Measurements from ENCODE around the gene NOTO. TPM values are rescaled to one million over a fixed set of nuclear protein-coding genes. Genes with fewer than 3 reads are reported as not detected.
A peak's percentile ranks its signal among the peaks of the same experiment; 100 is the strongest.
"Not testable (repeated sequence)": the region's sequence is repeated elsewhere in the genome, so short reads cannot be mapped to it uniquely, and the experiment has no call there.

Gene NOTO
- total and polyA plus RNA-seq, 12 donors = 0.03 to 0.08 (median 0.05) TPM; not detected in 9

GRCh38 chr2:73187549-73187948, 14.8 kb upstream of the NOTO start:
- TF ChIP-seq, protein P1, sequence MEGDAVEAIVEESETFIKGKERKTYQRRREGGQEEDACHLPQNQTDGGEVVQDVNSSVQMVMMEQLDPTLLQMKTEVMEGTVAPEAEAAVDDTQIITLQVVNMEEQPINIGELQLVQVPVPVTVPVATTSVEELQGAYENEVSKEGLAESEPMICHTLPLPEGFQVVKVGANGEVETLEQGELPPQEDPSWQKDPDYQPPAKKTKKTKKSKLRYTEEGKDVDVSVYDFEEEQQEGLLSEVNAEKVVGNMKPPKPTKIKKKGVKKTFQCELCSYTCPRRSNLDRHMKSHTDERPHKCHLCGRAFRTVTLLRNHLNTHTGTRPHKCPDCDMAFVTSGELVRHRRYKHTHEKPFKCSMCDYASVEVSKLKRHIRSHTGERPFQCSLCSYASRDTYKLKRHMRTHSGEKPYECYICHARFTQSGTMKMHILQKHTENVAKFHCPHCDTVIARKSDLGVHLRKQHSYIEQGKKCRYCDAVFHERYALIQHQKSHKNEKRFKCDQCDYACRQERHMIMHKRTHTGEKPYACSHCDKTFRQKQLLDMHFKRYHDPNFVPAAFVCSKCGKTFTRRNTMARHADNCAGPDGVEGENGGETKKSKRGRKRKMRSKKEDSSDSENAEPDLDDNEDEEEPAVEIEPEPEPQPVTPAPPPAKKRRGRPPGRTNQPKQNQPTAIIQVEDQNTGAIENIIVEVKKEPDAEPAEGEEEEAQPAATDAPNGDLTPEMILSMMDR (IDR thresholded peaks at IDR 0.05) = no peak
- TF ChIP-seq POLR2A (IDR thresholded peaks at IDR 0.05) = no peak
- intact Hi-C loops (cut with DNase I) = no loop called here
- H3K4me1 ChIP-seq (replicated peaks in 1 of 2) = no peaks in the 10 kb centered on the region
- WGBS, 4 donors = 42 to 59% (median 53%) methylated on average over 2 of the region's 2 CpGs
- no peaks in the 10 kb centered on the region for H3K36me3 ChIP-seq (replicated peaks in 1 of 2)
- H3K27me3 ChIP-seq = no peaks in the 10 kb centered on the region
- H3K9me3 ChIP-seq (replicated peaks in 1 of 3) = no peaks in the 10 kb centered on the region
- DNase-seq = no peak
- no peak overlapping the region for H3K27ac ChIP-seq
- H3K4me3 ChIP-seq = no peak overlapping the region

GRCh38 chr2:73197579-73197978, 4.8 kb upstream of the NOTO start:
- H3K27me3 ChIP-seq = peaks cover 27% of the 10 kb centered on the region
- H3K9me3 ChIP-seq (replicated peaks in 1 of 3) = no peaks in the 10 kb centered on the region
- DNase-seq = no peak
- intact Hi-C loops (cut with DNase I) = no loop called here
- no peaks in the 10 kb centered on the region for H3K36me3 ChIP-seq (replicated peaks in 1 of 2)
- H3K4me3 ChIP-seq = no peak overlapping the region
- TF ChIP-seq, protein P1 (IDR thresholded peaks at IDR 0.05) = no peak
- TF ChIP-seq POLR2A (IDR thresholded peaks at IDR 0.05) = no peak
- no peak overlapping the region for H3K27ac ChIP-seq
- peaks cover 6 to 8% of the 10 kb centered on the region in 2 donors for H3K4me1 ChIP-seq (replicated peaks in 1 of 2)

GRCh38 chr2:73200281-73200680, 2.1 kb upstream of the NOTO start:
- intact Hi-C loops (cut with DNase I) = not testable (repeated sequence)
- 76 to 83% (median 79%) methylated on average over 10 of the region's 10 CpGs for WGBS, 4 donors

GRCh38 chr2:73203055-73203681, 794 bp downstream of the NOTO start:
- peak overlapping the region in 1 of 4 donors; percentile 27 for H3K4me3 ChIP-seq
- 7 to 27% (median 9%) methylated on average over 2 to 44 of the region's 44 CpGs for WGBS, 4 donors
- peaks cover 7 to 14% of the 10 kb centered on the region in 2 donors for H3K4me1 ChIP-seq (replicated peaks in 1 of 2)
- intact Hi-C loops (cut with DNase I) = no loop called here
- no peak for DNase-seq
- H3K27me3 ChIP-seq = peaks cover 36% of the 10 kb centered on the region
- H3K9me3 ChIP-seq (replicated peaks in 1 of 3) = no peaks in the 10 kb centered on the region
- TF ChIP-seq, protein P1 (IDR thresholded peaks at IDR 0.05) = no peak
- TF ChIP-seq POLR2A (IDR thresholded peaks at IDR 0.05) = no peak
- H3K27ac ChIP-seq = no peak overlapping the region
- no peaks in the 10 kb centered on the region for H3K36me3 ChIP-seq (replicated peaks in 1 of 2)

More at GRCh38 chr2:73200281-73200680, 2.1 kb upstream of the NOTO start:
- H3K4me3 ChIP-seq; H3K27ac ChIP-seq; H3K9me3 ChIP-seq (replicated peaks in 1 of 3); H3K36me3 ChIP-seq (replicated peaks in 1 of 2); DNase-seq: not testable (repeated sequence)
- peaks cover 7 to 14% of the 10 kb centered on the region in 2 donors for H3K4me1 ChIP-seq (replicated peaks in 1 of 2)
- H3K27me3 ChIP-seq = peaks cover 42% of the 10 kb centered on the region

DNA sequence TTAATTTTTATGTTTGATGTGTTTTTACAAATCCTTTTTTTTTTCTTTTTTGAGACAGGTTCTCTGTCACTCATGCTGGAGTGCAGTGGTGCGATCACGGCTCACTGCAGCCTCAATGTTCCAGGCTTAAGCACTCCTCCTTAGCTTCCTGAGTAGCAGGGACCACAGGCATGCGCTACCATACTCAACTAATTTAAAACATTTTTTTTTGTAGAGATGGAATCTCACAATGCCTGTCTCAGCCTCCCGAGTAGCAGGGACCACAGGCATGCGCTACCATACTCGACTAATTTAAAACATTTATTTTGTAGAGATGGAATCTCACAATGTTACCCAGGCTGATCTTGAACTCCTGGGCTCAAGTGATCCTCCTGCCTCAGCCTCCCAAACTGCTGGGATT, 3.2 kb downstream of the NOTO start:
- no peak for DNase-seq
- no peak for TF ChIP-seq POLR2A (IDR thresholded peaks at IDR 0.05)
- TF ChIP-seq, protein P1 (IDR thresholded peaks at IDR 0.05) = no peak
- Histone ChIP-seq H3K27ac (no peak overlapping the region), H3K4me3 (no peak overlapping the region), H3K36me3 (replicated peaks in 1 of 2) (no peaks in the 10 kb centered on the region), H3K4me1 (replicated peaks in 1 of 2) (peaks cover 7 to 14% of the 10 kb centered on the region in 2 donors), H3K27me3 (peaks cover 33% of the 10 kb centered on the region), H3K9me3 (replicated peaks in 1 of 3) (no peaks in the 10 kb centered on the region)
- intact Hi-C loops (cut with DNase I) = no loop called here
- 89 to 94% (median 91%) methylated on average over 6 of the region's 6 CpGs for WGBS, 4 donors

Measured in adrenal gland (tissue), 12 donors.